GM10266 (cell line): Measurements from ENCODE around the gene CARD9.

ENCODE experiments used
- DNase-seq: peaks from one replicate; pipeline ENCODE4 v3.0.0; 2012; ENCODE audit errors: extremely low spot score
- CTCF ChIP-seq: IDR thresholded peaks from 2 replicates; pipeline ENCODE4 v1.5.1; 2012; ENCODE audit warnings: mild to moderate bottlenecking, low read depth; ENCODE audit not compliant: control insufficient read depth, insufficient read depth; ENCODE audit errors: missing control alignments

Gene CARD9

GRCh38 chr9:136395020-136395340, 21.5 kb upstream of the CARD9 start:
- TF ChIP-seq CTCF, result no peak
- no peak for DNase-seq

- TF ChIP-seq CTCF, result no peak
- DNase-seq, result no peak
Measured at GRCh38 chr9:136394312-136395019, 21.0 kb upstream of the CARD9 start.

- TF ChIP-seq CTCF, result no peak
- no peak for DNase-seq
Measured at GRCh38 chr9:136393531-136393930, 20.1 kb upstream of the CARD9 start.

GRCh38 chr9:136392538-136393449, 19.3 kb upstream of the CARD9 start:
- DNase-seq, result no peak
- no peak for TF ChIP-seq CTCF

- no peak for DNase-seq
- TF ChIP-seq CTCF, result no peak
Measured at GRCh38 chr9:136391737-136392537, 18.5 kb upstream of the CARD9 start.

- TF ChIP-seq CTCF, result no peak
- DNase-seq, result no peak
Measured at GRCh38 chr9:136389396-136389795, 15.9 kb upstream of the CARD9 start.
